ENCODE data around the gene CARD16.
"Not testable (repeated sequence)": the region's sequence is repeated elsewhere in the genome, so short reads cannot be mapped to it uniquely, and the experiment has no call there.

CARD16 gene

GRCh38 chr11:105044557-105045524, at the start of gene CARD16:
Gene CARD16, minus strand, starts transcription at chr11:105045335. Its CDS starts 38 bp downstream, at chr11:105045297.
- H3K4me3 ChIP-seq (ENCODE audit: low read depth, low read length): not testable (repeated sequence)

GRCh38 chr11:105092256-105093239, 47.4 kb upstream of the CARD16 start:
- H3K4me3 ChIP-seq (ENCODE audit: low read depth, low read length): no peak overlapping the region

- H3K4me3 ChIP-seq (ENCODE audit: low read depth, low read length): no peak overlapping the region
Measured at GRCh38 chr11:105081412-105082150, 36.4 kb upstream of the CARD16 start.

- H3K4me3 ChIP-seq (ENCODE audit: low read depth, low read length): not testable (repeated sequence)
Measured at GRCh38 chr11:105080171-105080906, 35.2 kb upstream of the CARD16 start.

GRCh38 chr11:105078283-105078682, 33.1 kb upstream of the CARD16 start:
- no peak overlapping the region for H3K4me3 ChIP-seq (ENCODE audit: low read depth, low read length)

- H3K4me3 ChIP-seq (ENCODE audit: low read depth, low read length): not testable (repeated sequence)
Measured at GRCh38 chr11:105077141-105077790, 32.1 kb upstream of the CARD16 start.

GRCh38 chr11:105074166-105074530, 29.0 kb upstream of the CARD16 start:
- H3K4me3 ChIP-seq (ENCODE audit: low read depth, low read length): no peak overlapping the region

GRCh38 chr11:105073456-105074165, 28.5 kb upstream of the CARD16 start:
- H3K4me3 ChIP-seq (ENCODE audit: low read depth, low read length): no peak overlapping the region

GRCh38 chr11:105072080-105072479, 26.9 kb upstream of the CARD16 start:
- H3K4me3 ChIP-seq (ENCODE audit: low read depth, low read length): not testable (repeated sequence)

GRCh38 chr11:105071089-105071732, 26.1 kb upstream of the CARD16 start:
- no peak overlapping the region for H3K4me3 ChIP-seq (ENCODE audit: low read depth, low read length)

- no peak overlapping the region for H3K4me3 ChIP-seq (ENCODE audit: low read depth, low read length)
Measured at GRCh38 chr11:105070306-105070705, 25.2 kb upstream of the CARD16 start.

- not testable (repeated sequence) for H3K4me3 ChIP-seq (ENCODE audit: low read depth, low read length)
Measured at GRCh38 chr11:105069749-105070148, 24.6 kb upstream of the CARD16 start.

GRCh38 chr11:105063245-105063941, 18.3 kb upstream of the CARD16 start:
- not testable (repeated sequence) for H3K4me3 ChIP-seq (ENCODE audit: low read depth, low read length)

- no peak overlapping the region for H3K4me3 ChIP-seq (ENCODE audit: low read depth, low read length)
Measured at GRCh38 chr11:105057432-105057831, 12.3 kb upstream of the CARD16 start.

- H3K4me3 ChIP-seq (ENCODE audit: low read depth, low read length): no peak overlapping the region
Measured at GRCh38 chr11:105056446-105056845, 11.3 kb upstream of the CARD16 start.

- H3K4me3 ChIP-seq (ENCODE audit: low read depth, low read length): no peak overlapping the region
Measured at GRCh38 chr11:105054723-105055493, 9.8 kb upstream of the CARD16 start.

- H3K4me3 ChIP-seq (ENCODE audit: low read depth, low read length): no peak overlapping the region
Measured at GRCh38 chr11:105052487-105052886, 7.4 kb upstream of the CARD16 start.

Measured in iPS-11a (cell line).